ENCODE data around the gene ORMDL3.

ORMDL3 gene, protein sequence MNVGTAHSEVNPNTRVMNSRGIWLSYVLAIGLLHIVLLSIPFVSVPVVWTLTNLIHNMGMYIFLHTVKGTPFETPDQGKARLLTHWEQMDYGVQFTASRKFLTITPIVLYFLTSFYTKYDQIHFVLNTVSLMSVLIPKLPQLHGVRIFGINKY
- 74.1 reads per million, percentile 76 among the genes with 10 or more reads in this experiment for total RNA-seq

DNA sequence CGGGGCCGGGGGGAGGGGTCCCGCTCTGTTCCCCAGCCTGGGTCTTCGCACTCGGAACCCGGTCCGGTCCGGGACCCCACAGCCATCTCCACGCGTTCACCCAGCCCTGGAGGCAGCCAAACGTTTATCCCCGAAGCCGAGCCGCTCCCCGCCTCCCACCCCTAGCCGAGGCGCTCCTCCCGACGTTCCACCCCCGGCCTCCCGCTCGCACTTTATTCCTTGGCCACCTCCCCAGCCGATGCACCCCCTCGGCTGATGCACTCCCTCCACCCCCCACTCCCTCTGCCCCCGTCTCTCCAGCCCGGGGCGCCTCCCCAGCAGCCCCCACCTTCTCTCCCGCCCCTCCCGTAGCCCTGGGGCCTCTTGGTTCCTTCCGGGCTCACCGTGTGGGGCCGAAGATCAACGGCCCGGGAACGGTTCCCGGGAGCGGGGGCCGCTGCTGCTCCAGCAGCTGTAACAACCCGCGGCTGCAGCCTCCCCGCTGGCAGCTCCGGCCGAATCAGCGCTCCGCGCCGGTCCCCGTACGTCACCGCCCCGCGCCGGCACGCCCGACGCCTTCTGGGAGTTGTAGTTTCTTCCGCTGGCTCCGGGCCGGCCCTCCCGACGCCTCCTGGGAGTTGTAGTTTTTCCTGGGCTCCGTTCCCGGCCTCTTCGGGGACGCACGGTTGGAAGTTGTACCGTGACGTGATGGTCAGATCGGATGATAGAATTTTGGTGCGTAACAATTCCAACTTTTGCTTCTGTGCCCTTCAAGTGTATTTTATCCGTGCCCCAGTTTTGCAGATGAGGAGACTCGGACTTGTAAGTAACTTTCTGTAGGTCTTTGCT, at the start of gene ORMDL3, which contains the start of gene LRRC3C:
ORMDL3 (minus strand) TSS at position 501 of the 828 bp plus-strand sequence. CDS start 3,398 bp downstream, outside the sequence.
LRRC3C (plus strand) TSS at position 632 of the 828 bp plus-strand sequence. CDS start 13,792 bp downstream, outside the sequence.
- peak; percentile 86 for DNase-seq

DNA sequence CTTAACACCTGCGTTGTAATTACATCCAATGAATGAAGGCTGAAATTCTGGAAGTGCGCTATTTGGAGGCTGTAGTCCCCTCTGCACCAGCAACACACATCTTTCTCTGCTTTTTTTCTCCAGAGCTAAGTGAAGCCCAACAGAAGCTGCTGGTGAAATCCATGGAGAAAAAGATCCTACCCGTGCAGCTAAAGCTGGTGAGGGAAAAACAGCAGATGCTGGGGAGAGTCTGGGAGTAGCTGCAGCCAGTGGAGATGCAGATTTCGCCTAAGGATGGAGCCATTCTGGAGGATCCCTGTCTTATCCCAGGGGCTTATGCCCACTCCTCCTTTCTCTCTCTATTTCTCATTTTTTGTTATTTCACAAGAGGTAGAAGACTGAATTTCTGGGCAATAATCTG, 48.4 kb upstream of the ORMDL3 start:
- no peak for DNase-seq

DNA sequence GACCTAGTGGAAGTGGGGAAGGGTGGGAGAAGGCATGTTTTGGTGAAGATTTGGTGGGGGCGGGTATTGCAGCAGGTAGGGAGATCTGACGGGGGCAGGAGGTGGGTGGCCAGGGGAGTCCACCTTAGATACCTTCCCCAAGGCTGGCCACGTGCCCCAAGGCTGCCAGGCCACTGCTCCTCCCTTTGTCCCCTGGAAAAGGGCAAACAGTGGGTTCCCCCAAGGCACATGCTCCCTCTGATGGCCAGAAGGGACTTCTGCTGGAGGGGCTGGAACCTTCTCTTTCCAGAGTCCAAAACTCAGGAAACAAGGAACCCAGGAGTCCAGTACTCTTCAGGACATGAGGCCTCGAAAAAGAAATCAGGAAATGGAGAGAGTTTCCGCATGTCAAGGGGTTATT, 47.0 kb upstream of the ORMDL3 start:
- no peak for DNase-seq

DNA sequence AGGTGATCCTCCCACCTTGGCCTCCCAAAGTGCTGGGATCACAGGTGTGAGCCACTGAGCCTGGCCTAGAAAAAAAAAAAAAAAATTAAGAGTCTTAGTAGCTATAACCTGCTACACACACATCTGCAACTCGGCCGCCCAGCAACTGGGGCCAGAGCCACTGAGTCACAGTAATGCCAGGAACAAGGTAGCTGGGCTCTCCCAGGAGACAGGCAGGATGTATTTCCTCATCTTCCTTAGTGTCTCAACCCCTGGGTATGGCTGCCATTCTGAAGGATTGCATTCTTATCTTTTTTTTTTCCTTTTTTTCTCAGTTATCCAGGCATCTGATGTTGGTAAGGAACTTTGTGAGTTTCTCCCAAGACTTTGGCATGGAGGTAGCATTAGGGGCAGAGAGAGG, 46.1 kb upstream of the ORMDL3 start:
- DNase-seq = no peak

DNA sequence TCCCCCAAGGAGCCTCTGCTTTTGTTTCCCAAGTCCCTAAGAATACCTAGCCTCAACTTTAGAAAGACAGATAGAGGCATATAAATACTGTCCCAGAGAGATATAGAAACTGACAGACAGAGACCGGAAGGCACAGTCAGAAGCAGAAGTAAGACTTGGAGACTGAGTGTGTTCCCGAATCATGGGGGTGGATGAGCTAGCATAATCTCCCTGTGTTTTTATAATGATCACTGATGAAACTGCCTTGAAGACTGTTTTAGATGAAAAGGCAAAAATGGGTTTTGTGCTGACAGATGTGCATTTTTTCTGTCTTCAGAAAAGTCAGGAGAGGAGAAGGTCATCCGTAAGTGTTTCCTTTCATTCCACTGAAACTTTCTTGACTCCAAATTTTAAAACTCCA, 44.9 kb upstream of the ORMDL3 start:
- no peak for DNase-seq

DNA sequence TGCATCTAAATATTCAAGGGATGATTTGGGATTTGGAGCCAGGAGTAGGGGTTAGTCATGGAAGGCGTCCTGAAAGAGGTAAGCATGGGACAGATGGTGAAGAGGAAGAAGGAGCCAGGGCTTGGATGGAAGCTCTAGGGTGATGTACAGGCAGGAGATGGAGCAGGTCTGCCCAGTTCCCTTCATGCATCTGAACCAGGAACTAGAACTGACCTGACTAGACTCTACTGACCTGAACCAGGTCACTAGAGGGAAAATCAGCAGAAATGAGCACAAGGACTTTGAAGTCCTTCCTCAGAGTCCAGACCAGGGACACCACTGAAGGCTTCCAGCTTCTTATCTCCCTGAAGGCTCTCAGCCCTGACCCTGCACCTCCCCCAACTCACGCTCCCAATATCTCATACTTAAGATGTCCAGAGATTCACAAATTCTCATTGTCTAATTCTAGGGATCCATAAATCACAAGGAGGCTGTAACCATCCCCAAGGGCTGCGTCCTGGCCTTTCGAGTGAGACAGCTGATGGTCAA, 43.7 kb upstream of the ORMDL3 start:
- DNase-seq = no peak

DNA sequence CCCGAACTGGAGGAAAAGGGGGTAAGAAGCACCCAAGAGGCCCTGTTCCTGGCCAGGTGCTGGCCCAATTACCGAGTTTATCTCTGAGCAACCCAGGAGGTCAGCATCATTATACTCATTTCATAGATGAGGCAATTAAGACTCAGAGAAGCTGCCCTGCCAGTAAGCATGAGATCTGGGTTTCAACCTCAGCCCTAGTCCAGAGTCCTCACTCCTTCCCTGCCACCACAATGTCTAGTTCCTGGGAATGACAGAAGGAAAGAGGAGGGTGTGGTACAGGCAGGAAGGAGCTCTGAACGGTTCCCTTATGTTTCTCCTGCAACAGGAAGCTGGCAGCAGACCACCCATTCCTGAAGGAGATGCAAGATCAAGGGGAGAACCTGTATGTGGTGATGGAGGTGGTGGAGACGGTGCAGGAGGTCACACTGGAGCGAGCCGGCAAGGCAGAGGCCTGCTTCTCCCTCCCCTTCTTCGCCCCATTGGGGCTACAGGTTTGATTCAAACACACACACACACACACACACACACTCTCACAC, 42.8 kb upstream of the ORMDL3 start:
- DNase-seq = no peak

DNA sequence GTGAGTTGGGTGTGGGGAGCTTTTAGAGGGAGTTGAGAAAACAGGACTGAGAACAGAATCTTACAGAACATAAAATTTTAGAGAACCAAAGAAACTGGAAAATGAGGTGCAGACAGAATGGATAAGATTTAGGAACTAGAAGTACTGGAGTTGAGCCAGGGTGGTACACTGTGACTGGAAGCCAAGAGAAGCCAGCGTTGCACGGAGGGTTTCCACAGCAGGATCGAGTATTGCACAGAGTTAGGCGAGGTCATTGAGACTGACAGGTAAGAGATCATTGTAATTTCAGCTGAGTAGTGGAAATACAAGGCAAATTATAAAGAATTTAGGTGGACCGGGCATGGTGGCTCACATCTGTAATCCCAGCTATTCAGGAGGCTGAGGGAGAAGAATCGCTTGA, 42.0 kb upstream of the ORMDL3 start:
- DNase-seq = no peak

DNA sequence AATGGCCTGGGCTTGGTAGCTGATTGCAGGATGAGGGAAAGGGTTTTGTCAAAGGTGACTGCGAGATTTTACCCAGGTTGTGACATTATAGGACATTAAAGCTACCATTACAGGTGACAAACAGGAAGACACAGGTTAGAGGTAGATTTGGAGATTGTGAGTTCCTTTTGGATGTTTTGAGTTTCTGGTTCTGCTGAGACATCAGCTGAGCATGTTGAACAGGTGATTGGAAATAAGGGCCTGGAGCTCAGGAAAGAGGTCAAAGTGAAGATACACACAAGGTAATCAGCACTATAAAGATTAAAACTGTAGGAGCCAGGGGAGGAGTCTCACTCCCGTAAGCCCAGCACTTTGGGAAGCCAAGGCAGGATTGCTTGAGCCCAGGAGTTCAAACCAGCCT, 41.4 kb upstream of the ORMDL3 start:
- no peak for DNase-seq

DNA sequence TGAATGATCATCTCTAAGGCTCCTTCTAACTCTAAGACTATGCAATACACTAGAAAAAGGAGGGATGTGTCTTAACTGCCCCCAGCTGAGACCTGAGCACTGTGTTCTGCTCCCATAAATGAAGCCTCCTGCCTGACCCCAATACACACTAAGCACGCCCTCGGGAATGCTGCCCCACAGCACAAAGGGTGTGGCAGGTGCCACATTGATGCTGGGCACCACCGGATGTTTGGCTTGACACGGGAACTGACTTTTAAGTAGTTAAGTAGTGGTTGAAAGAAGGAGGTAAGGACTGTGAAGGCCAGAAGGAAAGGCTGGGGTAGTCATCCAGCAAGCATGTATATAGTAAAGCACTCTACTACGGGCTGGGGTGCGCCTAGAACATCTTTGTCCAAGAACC, 39.4 kb upstream of the ORMDL3 start:
- DNase-seq = no peak

DNA sequence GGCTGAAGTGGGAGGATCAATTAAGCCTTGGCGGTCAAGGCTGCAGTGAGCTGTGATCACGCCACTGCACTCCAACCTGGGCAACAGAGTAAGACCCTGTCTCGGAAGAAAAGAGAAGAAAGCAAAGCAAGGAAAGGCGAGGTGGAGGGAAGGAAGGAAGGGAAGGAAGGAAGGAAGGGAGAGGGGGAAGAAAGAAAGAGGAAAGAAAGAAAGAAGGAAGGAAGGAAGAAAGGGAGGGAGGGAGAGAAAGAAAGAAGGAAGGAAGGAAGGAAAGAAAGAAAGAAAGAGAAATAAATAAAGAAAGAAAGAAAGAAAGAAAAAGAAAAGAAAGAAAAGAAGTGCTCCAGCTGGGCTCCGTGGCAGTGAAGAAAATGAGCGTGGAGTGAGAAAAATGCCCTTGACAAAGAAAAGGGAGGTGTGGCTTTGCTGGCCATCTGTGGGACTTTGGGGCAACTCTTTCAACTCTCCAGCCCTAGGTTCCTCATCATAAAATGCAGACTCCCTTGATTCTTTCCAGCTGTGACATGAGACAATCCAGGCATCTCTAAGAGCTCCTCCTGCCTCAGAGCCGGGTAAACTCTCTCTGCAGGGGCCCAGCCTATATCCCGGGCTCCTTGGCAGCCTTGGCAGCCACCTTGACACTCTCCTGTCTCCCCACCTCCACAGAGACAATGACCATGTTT, 37.8 kb upstream of the ORMDL3 start:
- DNase-seq = no peak

DNA sequence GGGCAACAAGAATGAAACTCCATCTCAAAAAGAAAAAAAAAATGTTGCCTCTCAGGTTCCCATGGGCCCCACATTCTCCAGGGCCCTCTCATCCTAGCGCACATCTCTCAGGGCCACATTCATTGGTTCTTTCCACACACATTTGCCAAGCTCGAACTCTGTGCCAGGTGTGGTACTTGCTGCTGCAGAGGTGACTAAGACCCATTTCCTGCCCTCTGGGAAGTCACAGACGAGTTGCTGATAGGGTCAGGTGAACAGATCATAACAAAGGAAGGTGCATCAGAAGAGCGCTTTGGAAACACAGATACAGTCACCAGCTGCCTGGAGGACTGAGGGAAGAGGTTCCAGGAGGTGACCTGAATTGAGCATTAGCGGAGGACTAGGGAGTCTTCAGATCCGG, 36.4 kb upstream of the ORMDL3 start:
- peak; percentile 15 for DNase-seq

DNA sequence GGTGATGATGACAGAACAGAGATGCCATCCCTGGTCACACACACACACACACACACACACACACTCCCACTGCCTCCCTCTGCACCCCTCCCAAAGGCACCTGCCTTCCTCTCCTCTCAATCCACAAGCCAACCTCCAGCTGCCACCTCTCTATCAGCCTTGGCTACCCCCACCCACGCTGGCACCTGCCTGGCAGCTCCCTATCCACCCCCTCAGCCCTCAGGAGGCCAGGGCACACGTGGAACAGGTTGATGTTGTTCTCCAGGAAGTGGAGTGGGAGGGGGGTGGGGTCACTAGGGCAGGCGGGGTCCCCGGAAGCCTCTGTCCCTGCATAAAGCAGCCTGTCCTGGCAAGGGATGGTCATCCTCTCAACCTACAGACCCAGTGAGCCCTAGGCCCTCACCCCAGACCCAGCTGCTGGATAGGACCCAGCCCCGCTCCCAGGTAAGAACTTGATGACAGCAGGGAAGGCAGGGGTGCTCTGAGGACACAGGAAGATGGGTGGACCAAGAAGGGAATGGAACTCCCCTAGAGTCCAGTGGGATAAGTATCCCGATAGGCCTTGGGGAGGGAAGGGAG, 35.3 kb upstream of the ORMDL3 start, which contains the start of gene GSDMA:
GSDMA (plus strand) TSS at position 363 of the 579 bp plus-strand sequence. CDS start 2,684 bp downstream, outside the sequence.
- no peak for DNase-seq

DNA sequence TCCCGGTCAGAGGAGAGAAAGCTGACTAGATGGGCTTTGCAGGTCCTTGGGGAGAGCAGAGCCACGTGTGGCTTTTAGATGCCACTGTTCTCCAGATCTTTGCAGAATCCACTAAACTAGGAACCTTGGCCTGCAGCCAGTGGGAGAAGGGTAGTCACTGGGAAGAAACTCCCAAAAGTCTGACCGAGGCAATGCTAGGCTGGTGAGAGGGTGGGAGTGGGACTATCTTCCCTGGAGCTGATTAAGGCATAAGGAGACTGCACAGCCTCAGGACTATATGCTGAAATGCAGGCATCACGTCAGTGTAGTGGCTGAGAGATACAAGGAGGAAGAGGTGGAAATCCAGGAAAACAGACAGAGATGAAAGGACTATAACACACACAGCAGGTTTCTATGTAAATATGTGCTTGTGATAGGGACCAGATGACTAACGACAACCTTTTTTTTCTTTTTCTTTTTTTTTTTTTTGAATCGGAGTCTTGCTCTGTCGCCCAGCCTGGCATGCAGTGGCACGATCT, 33.2 kb upstream of the ORMDL3 start:
- DNase-seq = no peak

DNA sequence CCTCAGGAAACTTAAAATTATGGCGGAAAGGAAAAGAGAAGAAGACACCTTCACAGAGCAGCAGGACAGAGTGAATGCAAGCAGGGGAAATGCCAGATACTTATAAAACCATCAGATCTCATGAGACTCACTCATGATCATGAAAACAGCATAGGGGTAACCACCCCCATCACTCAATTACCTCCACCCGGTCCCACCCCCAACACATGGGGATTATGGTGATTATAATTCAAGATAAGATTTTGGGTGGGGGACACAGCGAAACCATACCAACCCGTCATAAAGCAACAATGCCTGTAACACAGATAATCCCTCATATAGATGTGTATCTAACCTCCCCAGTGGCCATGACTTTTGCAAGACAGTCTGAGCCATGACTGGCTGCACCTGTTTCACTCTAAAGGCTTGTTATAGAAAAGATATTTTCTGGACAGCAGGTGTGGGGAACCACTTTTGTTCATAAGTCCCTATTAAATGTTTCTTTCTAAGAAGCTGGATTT, 28.4 kb upstream of the ORMDL3 start:
- no peak for DNase-seq

DNA sequence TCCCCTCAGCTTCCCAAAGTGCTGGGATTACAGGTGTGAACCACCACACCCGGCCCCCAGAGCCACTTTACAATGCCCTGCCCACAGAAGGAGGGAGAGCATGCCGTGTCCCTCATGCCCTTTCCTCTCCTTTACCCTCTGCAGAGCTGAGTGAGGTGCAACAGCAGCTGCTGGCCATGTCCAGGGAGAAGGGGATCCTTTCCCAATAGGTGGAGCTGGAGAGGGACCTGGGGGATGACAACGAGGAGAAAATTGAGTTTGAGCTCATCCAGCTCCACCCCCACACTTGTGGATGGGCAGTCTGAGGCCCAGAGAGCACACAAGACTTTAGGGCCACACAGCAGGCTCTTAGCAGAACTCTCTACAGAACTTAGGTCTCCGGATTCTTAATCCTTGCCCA, 27.5 kb upstream of the ORMDL3 start:
- no peak for DNase-seq

DNA sequence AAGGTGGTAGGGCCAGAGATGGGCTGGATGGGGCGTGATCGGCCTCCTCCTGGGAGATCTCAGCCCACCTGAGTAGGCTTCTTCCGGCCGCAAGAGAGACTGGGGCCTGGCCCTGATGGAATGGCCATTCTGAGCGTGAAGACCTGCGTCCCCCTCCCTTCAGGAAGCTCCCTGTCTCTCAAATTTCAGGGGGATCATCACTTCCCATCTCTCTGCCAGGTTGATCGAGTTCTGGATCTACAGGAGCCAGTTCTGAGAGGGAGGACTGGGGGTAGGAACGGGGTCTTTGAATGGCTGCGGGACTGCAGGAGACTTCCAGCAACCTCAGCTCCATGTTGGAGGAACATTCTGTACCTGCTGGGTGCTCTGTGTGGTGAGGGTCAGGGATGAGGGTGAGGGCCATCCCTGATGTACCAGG, 26.1 kb upstream of the ORMDL3 start:
- DNase-seq = no peak

DNA sequence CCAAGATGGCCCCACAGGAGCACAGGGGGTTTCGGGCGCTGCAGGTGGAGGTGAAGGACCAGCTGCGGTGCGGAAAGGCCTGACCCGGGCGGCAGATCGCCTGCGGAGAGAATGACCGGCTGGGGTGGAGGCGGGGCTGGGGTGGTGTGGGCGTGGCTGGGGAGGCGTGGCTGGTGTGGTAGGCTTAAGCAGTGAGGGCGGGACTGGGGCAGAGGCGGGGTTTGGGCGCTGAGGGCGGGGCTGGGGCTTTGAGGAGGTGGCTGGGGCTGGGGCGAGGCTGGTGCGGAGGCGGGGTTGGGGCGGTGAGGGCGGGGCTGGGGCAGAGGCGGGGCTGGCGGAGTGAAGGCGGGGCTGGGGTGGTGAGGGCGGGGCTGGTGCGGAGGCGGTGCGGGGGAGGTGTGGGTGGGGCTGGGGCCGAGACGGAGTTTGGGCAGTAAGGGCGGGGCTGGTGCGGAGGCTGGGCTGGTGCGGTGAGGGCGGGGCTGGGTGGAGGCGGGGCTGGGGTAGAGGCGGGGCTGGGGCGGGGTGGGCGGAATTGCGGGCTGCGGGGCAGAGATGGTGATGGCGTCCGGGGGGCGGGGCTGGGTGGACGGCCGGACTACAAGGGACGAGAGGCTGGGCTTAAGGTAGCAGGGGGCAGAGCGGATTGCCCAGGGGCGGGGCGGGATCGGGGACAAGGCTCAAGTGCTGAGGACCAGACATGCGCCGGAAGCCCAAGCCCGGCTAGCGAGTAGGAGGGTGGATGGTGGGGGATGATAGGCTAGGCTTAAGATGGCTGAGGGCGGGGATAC, 25.5 kb upstream of the ORMDL3 start:
- peak; percentile 92 for DNase-seq

DNA sequence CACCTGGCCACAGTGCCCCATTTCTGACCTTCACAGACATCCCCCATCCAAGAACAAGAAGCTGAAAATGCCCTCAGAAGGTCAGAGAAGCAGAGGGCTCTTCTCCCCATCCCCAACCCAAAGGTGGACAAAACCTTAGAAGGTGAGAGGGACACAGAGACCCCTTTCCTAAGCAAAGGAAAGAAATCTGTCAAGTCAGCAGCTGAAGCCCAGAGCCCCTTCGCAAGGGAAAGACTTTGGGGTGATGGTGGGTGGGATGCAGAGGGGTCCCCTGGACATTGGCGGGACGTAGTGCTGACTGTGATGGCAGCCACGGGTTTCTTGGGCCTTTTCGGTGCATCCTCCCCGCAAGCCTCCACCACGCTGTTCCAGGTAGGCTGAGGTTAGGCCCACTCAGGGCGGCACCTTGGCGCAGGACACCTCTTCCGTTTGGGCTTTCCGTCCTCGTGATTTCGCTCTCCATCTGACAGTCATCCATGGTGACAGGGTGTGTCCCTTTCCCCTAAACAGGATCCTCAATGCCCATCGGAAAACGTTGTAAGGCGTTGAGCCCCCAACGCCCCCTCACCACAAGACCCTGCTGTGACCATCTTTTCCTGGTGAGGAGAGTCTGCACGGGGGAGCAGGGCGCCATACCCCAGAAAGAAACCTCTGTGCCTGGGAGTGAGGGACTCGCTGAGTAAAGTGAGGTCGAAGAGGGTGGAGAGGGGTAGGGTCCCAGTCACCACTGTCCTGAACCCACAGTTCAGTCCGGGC, 24.7 kb upstream of the ORMDL3 start:
- no peak for DNase-seq

DNA sequence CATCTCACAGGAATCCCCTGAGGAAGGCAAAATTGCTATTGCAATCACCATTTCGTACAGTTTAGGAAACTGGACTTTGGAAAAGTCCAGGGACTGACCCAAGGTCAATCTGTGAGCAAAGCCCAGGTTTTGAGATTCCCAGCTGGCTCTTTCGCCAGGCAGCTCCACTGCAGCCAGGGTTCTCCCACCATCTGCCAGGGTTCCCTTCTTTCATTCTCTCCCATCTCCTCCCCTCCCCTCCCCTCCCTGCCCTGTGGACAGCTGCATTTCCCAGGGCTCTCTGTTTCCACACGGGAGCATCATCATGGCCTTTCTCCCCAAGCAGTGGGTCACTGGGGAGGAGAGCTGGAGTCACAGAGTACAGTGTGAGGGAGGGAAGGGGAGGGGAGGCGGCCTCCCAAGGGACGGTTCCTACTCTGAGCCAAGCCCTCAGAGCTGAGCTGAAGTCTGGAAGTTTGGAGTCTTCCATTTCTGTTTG, 23.5 kb upstream of the ORMDL3 start:
- no peak for DNase-seq

Measured in effector CD4-positive, alpha-beta T cell (primary cell).